H9 (cell line): ENCODE data around the gene DHDDS. TPM values are rescaled to one million over a fixed set of nuclear protein-coding genes. Genes with fewer than 3 reads are reported as not detected.

Source experiments
- DNase-seq: peaks from one replicate; pipeline ENCODE4 v3.0.0-alpha.2; 2017
- H2AFZ ChIP-seq: one replicate; pipeline ENCODE4 v1.6.1; 2013; ENCODE audit warnings: mild to moderate bottlenecking, low read length, control low read depth, moderate library complexity
- H2AK5ac ChIP-seq: 2 replicates; pipeline ENCODE4 v1.6.1; 2013; ENCODE audit warnings: low read length, control low read depth, mixed read lengths; ENCODE audit not compliant: insufficient read length
- H2BK120ac ChIP-seq: one replicate; pipeline ENCODE4 v1.6.1; 2013; ENCODE audit warnings: low read depth, mild to moderate bottlenecking, low read length, control low read depth, inconsistent platforms; ENCODE audit not compliant: poor library complexity, severe bottlenecking
- H2BK12ac ChIP-seq: 2 replicates; pipeline ENCODE4 v1.6.1; 2013; ENCODE audit warnings: low read length, control low read depth, mixed read lengths, low read depth; ENCODE audit not compliant: insufficient read length
- H2BK15ac ChIP-seq: 2 replicates; pipeline ENCODE4 v1.6.1; 2013; ENCODE audit warnings: low read depth, low read length, control low read depth
- H2BK20ac ChIP-seq: one replicate; pipeline ENCODE4 v1.6.1; 2013; ENCODE audit warnings: low read depth, mild to moderate bottlenecking, low read length, control low read depth, inconsistent platforms; ENCODE audit not compliant: poor library complexity, severe bottlenecking
- H2BK5ac ChIP-seq: 2 replicates; pipeline ENCODE4 v1.6.1; 2013; ENCODE audit warnings: low read length, control low read depth, mixed read lengths; ENCODE audit not compliant: insufficient read length
- H3K14ac ChIP-seq: 2 replicates; pipeline ENCODE4 v1.6.1; 2013; ENCODE audit warnings: low read length, control low read depth; ENCODE audit not compliant: insufficient read depth
- H3K18ac ChIP-seq: 2 replicates; pipeline ENCODE4 v1.6.1; 2013; ENCODE audit warnings: low read depth, mild to moderate bottlenecking, mixed read lengths, low read length, control low read depth; ENCODE audit not compliant: insufficient read length
- H3K23ac ChIP-seq: 2 replicates; pipeline ENCODE4 v1.6.1; 2013; ENCODE audit warnings: low read length, control low read depth, mixed read lengths, low read depth; ENCODE audit not compliant: insufficient read length
- H3K23me2 ChIP-seq: 2 replicates; pipeline ENCODE4 v1.6.1; 2013; ENCODE audit warnings: low read depth, mild to moderate bottlenecking, mixed read lengths, low read length, control low read depth; ENCODE audit not compliant: insufficient read length, poor library complexity, severe bottlenecking
- H3K27ac ChIP-seq: 2 replicates; pipeline ENCODE4 v1.5.1; 2013; ENCODE audit warnings: low read length, control low read depth, mixed read lengths, low read depth; ENCODE audit not compliant: insufficient read length
- H3K27me3 ChIP-seq: 2 replicates; pipeline ENCODE4 v1.6.1; 2013; ENCODE audit warnings: low read length, control low read depth, inconsistent platforms; ENCODE audit not compliant: insufficient read depth
- H3K4ac ChIP-seq: 2 replicates; pipeline ENCODE4 v1.6.1; 2013; ENCODE audit warnings: low read depth, mild to moderate bottlenecking, control low read depth, inconsistent platforms, low read length, moderate library complexity
- H3K4me1 ChIP-seq: 2 replicates; pipeline ENCODE4 v1.6.1; 2013; ENCODE audit warnings: low read length, control low read depth, inconsistent platforms; ENCODE audit not compliant: insufficient read depth
- H3K4me2 ChIP-seq: 2 replicates; pipeline ENCODE4 v1.6.1; 2013; ENCODE audit warnings: low read length, control low read depth, mixed read lengths; ENCODE audit not compliant: insufficient read length, insufficient read depth
- H3K56ac ChIP-seq: 2 replicates; pipeline ENCODE4 v1.6.1; 2013; ENCODE audit warnings: low read depth, mild to moderate bottlenecking, mixed read lengths, low read length, control low read depth; ENCODE audit not compliant: insufficient read length
- H3K79me1 ChIP-seq: 2 replicates; pipeline ENCODE4 v1.6.1; 2013; ENCODE audit warnings: low read depth, mild to moderate bottlenecking, moderate library complexity, low read length, control low read depth, inconsistent platforms; ENCODE audit not compliant: insufficient read depth, poor library complexity, severe bottlenecking
- H3K79me2 ChIP-seq: 2 replicates; pipeline ENCODE4 v1.6.1; 2013; ENCODE audit warnings: low read length, control low read depth, inconsistent platforms; ENCODE audit not compliant: insufficient read depth
- H3K9ac ChIP-seq: 2 replicates; pipeline ENCODE4 v1.6.1; 2013; ENCODE audit warnings: low read length, control low read depth, mixed read lengths; ENCODE audit not compliant: insufficient read length; ENCODE audit errors: extremely low read depth
- H3K9me3 ChIP-seq: one replicate; pipeline ENCODE4 v1.6.1; 2013; ENCODE audit warnings: low read depth, low read length, inconsistent platforms; ENCODE audit not compliant: control insufficient read depth
- H3T11ph ChIP-seq: one replicate; pipeline ENCODE4 v1.6.1; 2013; ENCODE audit warnings: mild to moderate bottlenecking, low read length, control low read depth, inconsistent platforms
- H4K20me1 ChIP-seq: one replicate; pipeline ENCODE4 v1.6.1; 2013; ENCODE audit not compliant: control insufficient read depth, insufficient read length, insufficient read depth
- H4K5ac ChIP-seq: 2 replicates; pipeline ENCODE4 v1.6.1; 2013; ENCODE audit warnings: low read depth, mild to moderate bottlenecking, mixed read lengths, low read length, control low read depth; ENCODE audit not compliant: insufficient read length
- H4K8ac ChIP-seq: replicated peaks from 2 replicates; pipeline ENCODE4 v1.6.1; 2013; ENCODE audit warnings: low read length, control low read depth, mixed read lengths, low read depth; ENCODE audit not compliant: insufficient read length
- H4K91ac ChIP-seq: 2 replicates; pipeline ENCODE4 v1.6.1; 2013; ENCODE audit warnings: low read depth, mild to moderate bottlenecking, moderate library complexity, mixed read lengths, low read length, control low read depth; ENCODE audit not compliant: insufficient read length
- H3K27ac Mint-ChIP-seq, 3 experiments: 2 replicates in 2 of 3; 3 replicates in 1 of 3; pipeline ENCODE4 v1.8.0; 2020 to 2021; ENCODE audit warnings: mixed read lengths in 3 of 3, mild to moderate bottlenecking in 1 of 3, moderate library complexity in 1 of 3
- H3K27me3 Mint-ChIP-seq: 2 replicates; pipeline ENCODE4 v1.8.0; 2021; ENCODE audit warnings: low read depth, mild to moderate bottlenecking, moderate library complexity, mixed read lengths
- H3K36me3 Mint-ChIP-seq, 3 experiments: 2 replicates in 2 of 3; 3 replicates in 1 of 3; pipeline ENCODE4 v1.8.0; 2020 to 2021; ENCODE audit warnings: low read depth in 3 of 3, mixed read lengths in 3 of 3; ENCODE audit not compliant: insufficient read depth in 1 of 3
- H3K4me1 Mint-ChIP-seq, 2 experiments: 2 replicates each; pipeline ENCODE4 v1.8.0; 2020; ENCODE audit warnings: mixed read lengths in 2 of 2
- H3K4me3 Mint-ChIP-seq, 2 experiments: 2 replicates in 1 of 2; 3 replicates in 1 of 2; pipeline ENCODE4 v1.8.0; 2020 to 2021; ENCODE audit warnings: mild to moderate bottlenecking in 2 of 2, mixed read lengths in 2 of 2, moderate library complexity in 1 of 2
- H3K9me3 Mint-ChIP-seq, 2 experiments: 2 replicates in 1 of 2; 3 replicates in 1 of 2; pipeline ENCODE4 v1.8.0; 2020; ENCODE audit warnings: mild to moderate bottlenecking in 2 of 2, mixed read lengths in 2 of 2, moderate library complexity in 1 of 2
- WGBS: extraction: QIAGEN DNeasy Blood & Tissue Kit; methylation state at CpG from one replicate; pipeline ENCODE4 v1.1.7; 2013; ENCODE audit warnings: missing lambda C conversion rate, low lambda C conversion rate, mixed read lengths; ENCODE audit not compliant: insufficient read length; ENCODE audit errors: extremely low coverage; 5-methylcytosine and 5-hydroxymethylcytosine counted together
- total RNA-seq: library from RNA; stranded (reverse); gene quantifications from 2 replicates; pipeline ENCODE4 v1.2.1, GENCODE V29; 2021
- TF ChIP-seq, protein P1 (sequence below): fragments of 200-600 bp; sonication (generic); conservative IDR thresholded peaks from 3 replicates; pipeline ENCODE4 v1.8.0; 2021; ENCODE audit warnings: antibody characterized with exemption, mild to moderate bottlenecking

DHDDS gene
- total RNA-seq, 1 experiment from 2014 or later = 61.2 TPM

DNA sequence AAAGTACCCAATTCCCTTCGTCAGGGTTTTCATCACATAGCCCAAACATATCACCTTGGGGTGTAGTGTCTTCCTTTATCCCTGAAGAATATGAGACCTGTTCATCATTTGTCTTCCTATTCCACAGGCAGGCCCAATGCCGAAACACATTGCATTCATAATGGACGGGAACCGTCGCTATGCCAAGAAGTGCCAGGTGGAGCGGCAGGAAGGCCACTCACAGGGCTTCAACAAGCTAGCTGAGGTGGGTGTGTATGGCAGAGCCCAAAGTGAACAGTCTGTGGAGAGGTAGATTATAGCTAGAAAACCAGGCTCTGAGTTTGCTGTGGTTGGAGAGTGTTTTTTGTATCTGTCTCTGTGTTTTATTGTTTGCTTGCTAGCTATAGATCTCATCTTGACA lies 5.9 kb downstream of the DHDDS start:
- TF ChIP-seq, protein P1, sequence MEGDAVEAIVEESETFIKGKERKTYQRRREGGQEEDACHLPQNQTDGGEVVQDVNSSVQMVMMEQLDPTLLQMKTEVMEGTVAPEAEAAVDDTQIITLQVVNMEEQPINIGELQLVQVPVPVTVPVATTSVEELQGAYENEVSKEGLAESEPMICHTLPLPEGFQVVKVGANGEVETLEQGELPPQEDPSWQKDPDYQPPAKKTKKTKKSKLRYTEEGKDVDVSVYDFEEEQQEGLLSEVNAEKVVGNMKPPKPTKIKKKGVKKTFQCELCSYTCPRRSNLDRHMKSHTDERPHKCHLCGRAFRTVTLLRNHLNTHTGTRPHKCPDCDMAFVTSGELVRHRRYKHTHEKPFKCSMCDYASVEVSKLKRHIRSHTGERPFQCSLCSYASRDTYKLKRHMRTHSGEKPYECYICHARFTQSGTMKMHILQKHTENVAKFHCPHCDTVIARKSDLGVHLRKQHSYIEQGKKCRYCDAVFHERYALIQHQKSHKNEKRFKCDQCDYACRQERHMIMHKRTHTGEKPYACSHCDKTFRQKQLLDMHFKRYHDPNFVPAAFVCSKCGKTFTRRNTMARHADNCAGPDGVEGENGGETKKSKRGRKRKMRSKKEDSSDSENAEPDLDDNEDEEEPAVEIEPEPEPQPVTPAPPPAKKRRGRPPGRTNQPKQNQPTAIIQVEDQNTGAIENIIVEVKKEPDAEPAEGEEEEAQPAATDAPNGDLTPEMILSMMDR = no peak
- Histone ChIP-seq H4K91ac (no peak overlapping the region), H2AK5ac (no peak overlapping the region), H3K14ac (no peak overlapping the region), H4K20me1 (no peaks in the 10 kb centered on the region), H3K9ac (no peak overlapping the region), H2BK20ac (no peak overlapping the region), H2AFZ (no peak overlapping the region), H3K9me3 (no peaks in the 10 kb centered on the region), H2BK15ac (no peak overlapping the region), H4K8ac (no peak overlapping the region), H2BK120ac (no peak overlapping the region), H4K5ac (no peak overlapping the region), H3K23me2 (no peaks in the 10 kb centered on the region), H3K4me1 (no peaks in the 10 kb centered on the region; the same call in 1 of the 2 replicates), H3K27ac (no peak overlapping the region), H3K79me1 (no peaks in the 10 kb centered on the region), H2BK12ac (no peak overlapping the region), H3K18ac (no peak overlapping the region), H3K23ac (no peak overlapping the region), H3K27me3 (no peaks in the 10 kb centered on the region), H3K56ac (no peak overlapping the region), H3K4ac (no peak overlapping the region), H2BK5ac (no peak overlapping the region), H3K79me2 (no peaks in the 10 kb centered on the region), H3T11ph (no peak overlapping the region), H3K4me2 (no peak overlapping the region)
- Mint-ChIP-seq H3K27me3 (no peaks in the 10 kb centered on the region), H3K9me3 (no peaks in the 10 kb centered on the region), H3K27ac (no peak overlapping the region), H3K4me1 (peaks cover 0 to 3% of the 10 kb centered on the region in 2 experiments; a peak in 3 of 4 replicates), H3K36me3 (peaks cover 26 to 62% (median 57%) of the 10 kb centered on the region in 3 experiments), H3K4me3 (no peak overlapping the region)
- WGBS = no CpG with 5 or more reads among the region's 6 CpGs
- DNase-seq = no peak
